Liver (tissue), 9 donors: ENCODE measurements around the gene SERINC5. TPM values are rescaled to one million over a fixed set of nuclear protein-coding genes. Genes with fewer than 3 reads are reported as not detected.

Experiments
- DNase-seq: peaks from one replicate; pipeline ENCODE4 v3.0.0-alpha.2; 2017; ENCODE audit warnings: low spot score
- H3K27ac ChIP-seq, 2 donors: one replicate each; pipeline ENCODE4 v1.7.0; 2013; ENCODE audit warnings: inconsistent platforms in 2 of 2, low read length in 2 of 2, control low read depth in 1 of 2, low read depth in 1 of 2, mild to moderate bottlenecking in 1 of 2
- H3K27me3 ChIP-seq, 4 donors: one replicate each; pipeline versions ENCODE4 v1.6.1 to v1.7.0; 2013; ENCODE audit warnings: low read length in 3 of 4, inconsistent platforms in 1 of 4, mild to moderate bottlenecking in 1 of 4, moderate library complexity in 1 of 4; ENCODE audit not compliant: control insufficient read depth in 4 of 4, insufficient read depth in 4 of 4
- H3K36me3 ChIP-seq, 4 donors: one replicate each; pipeline versions ENCODE4 v1.6.1 to v1.7.0; 2013; ENCODE audit warnings: low read length in 3 of 4, mild to moderate bottlenecking in 3 of 4, low read depth in 1 of 4, moderate library complexity in 1 of 4; ENCODE audit not compliant: control insufficient read depth in 4 of 4, insufficient read depth in 3 of 4
- H3K4me1 ChIP-seq, 4 donors: one replicate each; pipeline versions ENCODE4 v1.6.1 to v1.7.0; 2013; ENCODE audit warnings: low read length in 3 of 4, mild to moderate bottlenecking in 3 of 4, moderate library complexity in 1 of 4; ENCODE audit not compliant: control insufficient read depth in 4 of 4, insufficient read depth in 4 of 4
- H3K4me3 ChIP-seq, 3 donors: one replicate each; pipeline versions ENCODE4 v1.6.1 to v1.7.0; 2013; ENCODE audit warnings: low read length in 3 of 3, control low read depth in 1 of 3, low read depth in 1 of 3, mild to moderate bottlenecking in 1 of 3
- H3K9ac ChIP-seq, 2 donors: one replicate each; pipeline ENCODE4 v1.7.0; 2013; ENCODE audit warnings: low read length in 2 of 2, mild to moderate bottlenecking in 2 of 2, moderate library complexity in 2 of 2, control low read depth in 1 of 2, low read depth in 1 of 2
- H3K9me3 ChIP-seq, 4 donors: one replicate each; pipeline versions ENCODE4 v1.6.1 to v1.7.0; 2013; ENCODE audit warnings: low read length in 3 of 4; ENCODE audit not compliant: control insufficient read depth in 4 of 4
- CTCF ChIP-seq: fragments of 150-350 bp; IDR thresholded peaks from 2 replicates; pipeline ENCODE4 v1.5.1; 2017; ENCODE audit warnings: improper control_type of control experiment, low read depth, low read length; ENCODE audit not compliant: missing input control
- EGR1 ChIP-seq, 2 donors: IDR thresholded peaks; 2 replicates each; pipeline ENCODE4 v1.6.1; 2016 to 2018; ENCODE audit warnings: antibody characterized with exemption in 2 of 2, low read depth in 2 of 2
- FOXA1 ChIP-seq: IDR thresholded peaks from 2 replicates; pipeline ENCODE4 v1.6.1; 2016; ENCODE audit warnings: antibody characterized with exemption
- FOXA2 ChIP-seq: IDR thresholded peaks from 2 replicates; pipeline ENCODE4 v1.6.1; 2016; ENCODE audit warnings: antibody characterized with exemption
- GABPA ChIP-seq, 2 donors: IDR thresholded peaks in 1 of 2; conservative IDR thresholded peaks in 1 of 2; 2 replicates each; pipeline ENCODE4 v1.6.1; 2016; ENCODE audit warnings: antibody characterized with exemption in 2 of 2, mild to moderate bottlenecking in 1 of 2, moderate library complexity in 1 of 2
- HNF4A ChIP-seq, 2 donors: conservative IDR thresholded peaks; 2 replicates each; pipeline ENCODE4 v1.6.1; 2016; ENCODE audit warnings: antibody characterized with exemption in 2 of 2, mild to moderate bottlenecking in 2 of 2
- HNF4G ChIP-seq: IDR thresholded peaks from 2 replicates; pipeline ENCODE4 v1.6.1; 2016; ENCODE audit warnings: antibody characterized with exemption
- JUND ChIP-seq, 2 donors: IDR thresholded peaks; 2 replicates each; pipeline ENCODE4 v1.6.1; 2016; ENCODE audit warnings: antibody characterized with exemption in 2 of 2
- NR2F2 ChIP-seq: IDR thresholded peaks from 2 replicates; pipeline ENCODE4 v1.6.1; 2016; ENCODE audit warnings: antibody characterized with exemption
- RAD21 ChIP-seq, 2 donors: IDR thresholded peaks; 2 replicates each; pipeline ENCODE4 v1.6.1; 2016; ENCODE audit warnings: antibody characterized with exemption in 2 of 2, mild to moderate bottlenecking in 2 of 2
- RXRA ChIP-seq, 2 donors: IDR thresholded peaks; 2 replicates each; pipeline ENCODE4 v1.6.1; 2017 to 2018; ENCODE audit warnings: antibody characterized with exemption in 2 of 2, mild to moderate bottlenecking in 1 of 2
- SP1 ChIP-seq: IDR thresholded peaks from 2 replicates; pipeline ENCODE4 v1.6.1; 2018; ENCODE audit warnings: antibody characterized with exemption, mild to moderate bottlenecking
- TAF1 ChIP-seq: conservative IDR thresholded peaks from 2 replicates; pipeline ENCODE4 v1.6.1; 2016; ENCODE audit warnings: antibody characterized with exemption, mild to moderate bottlenecking
- YY1 ChIP-seq: IDR thresholded peaks from 2 replicates; pipeline ENCODE4 v1.6.1; 2016; ENCODE audit warnings: antibody characterized with exemption, mild to moderate bottlenecking
- ZBTB33 ChIP-seq: IDR thresholded peaks from 2 replicates; pipeline ENCODE4 v1.6.1; 2016; ENCODE audit warnings: antibody characterized with exemption
- WGBS: extraction: QIAGEN DNeasy Blood & Tissue Kit; methylation state at CpG from one replicate; pipeline ENCODE4 v1.1.7; 2013; 5-methylcytosine and 5-hydroxymethylcytosine counted together
- polyA plus RNA-seq, 2 donors: library from polyadenylated mRNA; stranded (reverse) in 1 of 2; unstranded in 1 of 2; fragments of 200-250 nt in 1 of 2; fragments of >200 nt in 1 of 2; fragmentation: Nextera tagmentation in 1 of 2; extraction: Ambion mirVana in 1 of 2; gene quantifications; one replicate each; pipeline versions ENCODE4 v1.2.1 to v1.2.3, GENCODE V29; 2013 to 2015
- total RNA-seq, 2 donors: library from RNA; depleted of rRNA; stranded (reverse); fragments of >200 nt; gene quantifications; one replicate each; pipeline ENCODE4 v1.2.3, GENCODE V29; 2014
- TF ChIP-seq, protein P1 (sequence below): IDR thresholded peaks from 2 replicates; pipeline ENCODE4 v1.6.1; 2016; ENCODE audit warnings: antibody characterized with exemption
- TF ChIP-seq, protein P2 (sequence below): IDR thresholded peaks from 2 replicates; pipeline ENCODE4 v1.6.1; 2016; ENCODE audit warnings: antibody characterized with exemption, mild to moderate bottlenecking
- donor health status: healthy.
- donor health status: healthy.
- donor health status: healthy.
- donor health status: healthy.
- donor health status: healthy.

The SERINC5 gene
- total and polyA plus RNA-seq, 4 donors = 22.2 to 82.3 (median 32.0) TPM

GRCh38 chr5:80174790-80175189 lies 81.1 kb downstream of the SERINC5 start:
- Histone ChIP-seq H3K9me3 (no peaks in the 10 kb centered on the region), H3K4me3 (no peak overlapping the region), H3K27ac (no peak overlapping the region), H3K9ac (no peak overlapping the region), H3K4me1 (peaks cover 2 to 11% (median 5%) of the 10 kb centered on the region in 4 donors), H3K36me3 (peaks cover 2 to 33% (median 10%) of the 10 kb centered on the region in 4 donors), H3K27me3 (no peaks in the 10 kb centered on the region)
- no peak for TF ChIP-seq FOXA2
- no peak for TF ChIP-seq HNF4A (conservative IDR thresholded peaks at IDR 0.05)
- TF ChIP-seq RAD21 (IDR thresholded peaks at IDR 0.05) = no peak
- TF ChIP-seq, protein P1, sequence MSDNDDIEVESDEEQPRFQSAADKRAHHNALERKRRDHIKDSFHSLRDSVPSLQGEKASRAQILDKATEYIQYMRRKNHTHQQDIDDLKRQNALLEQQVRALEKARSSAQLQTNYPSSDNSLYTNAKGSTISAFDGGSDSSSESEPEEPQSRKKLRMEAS = no peak
- TF ChIP-seq EGR1 (IDR thresholded peaks at IDR 0.05; ENCODE audit: low read depth in 2 of 2) = no peak
- no peak for TF ChIP-seq ZBTB33
- no peak for TF ChIP-seq RXRA (IDR thresholded peaks at IDR 0.05)
- TF ChIP-seq JUND (IDR thresholded peaks at IDR 0.05) = no peak
- TF ChIP-seq, protein P2, sequence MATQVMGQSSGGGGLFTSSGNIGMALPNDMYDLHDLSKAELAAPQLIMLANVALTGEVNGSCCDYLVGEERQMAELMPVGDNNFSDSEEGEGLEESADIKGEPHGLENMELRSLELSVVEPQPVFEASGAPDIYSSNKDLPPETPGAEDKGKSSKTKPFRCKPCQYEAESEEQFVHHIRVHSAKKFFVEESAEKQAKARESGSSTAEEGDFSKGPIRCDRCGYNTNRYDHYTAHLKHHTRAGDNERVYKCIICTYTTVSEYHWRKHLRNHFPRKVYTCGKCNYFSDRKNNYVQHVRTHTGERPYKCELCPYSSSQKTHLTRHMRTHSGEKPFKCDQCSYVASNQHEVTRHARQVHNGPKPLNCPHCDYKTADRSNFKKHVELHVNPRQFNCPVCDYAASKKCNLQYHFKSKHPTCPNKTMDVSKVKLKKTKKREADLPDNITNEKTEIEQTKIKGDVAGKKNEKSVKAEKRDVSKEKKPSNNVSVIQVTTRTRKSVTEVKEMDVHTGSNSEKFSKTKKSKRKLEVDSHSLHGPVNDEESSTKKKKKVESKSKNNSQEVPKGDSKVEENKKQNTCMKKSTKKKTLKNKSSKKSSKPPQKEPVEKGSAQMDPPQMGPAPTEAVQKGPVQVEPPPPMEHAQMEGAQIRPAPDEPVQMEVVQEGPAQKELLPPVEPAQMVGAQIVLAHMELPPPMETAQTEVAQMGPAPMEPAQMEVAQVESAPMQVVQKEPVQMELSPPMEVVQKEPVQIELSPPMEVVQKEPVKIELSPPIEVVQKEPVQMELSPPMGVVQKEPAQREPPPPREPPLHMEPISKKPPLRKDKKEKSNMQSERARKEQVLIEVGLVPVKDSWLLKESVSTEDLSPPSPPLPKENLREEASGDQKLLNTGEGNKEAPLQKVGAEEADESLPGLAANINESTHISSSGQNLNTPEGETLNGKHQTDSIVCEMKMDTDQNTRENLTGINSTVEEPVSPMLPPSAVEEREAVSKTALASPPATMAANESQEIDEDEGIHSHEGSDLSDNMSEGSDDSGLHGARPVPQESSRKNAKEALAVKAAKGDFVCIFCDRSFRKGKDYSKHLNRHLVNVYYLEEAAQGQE = no peak
- no peak for TF ChIP-seq YY1
- no peak for TF ChIP-seq FOXA1
- TF ChIP-seq TAF1 = no peak
- TF ChIP-seq SP1 = no peak
- TF ChIP-seq CTCF = no peak
- no peak for TF ChIP-seq GABPA (IDR thresholded peaks at IDR 0.05 in 1 of 2, conservative IDR thresholded peaks at IDR 0.05 in 1 of 2)
- TF ChIP-seq HNF4G = no peak
- no peak for TF ChIP-seq NR2F2
- DNase-seq = no peak
- WGBS = 71% methylated on average over 5 of the region's 5 CpGs
